Panc1 (cell line): ENCODE data around the gene MIPEP. TPM values are rescaled to one million over a fixed set of nuclear protein-coding genes. Genes with fewer than 3 reads are reported as not detected.

ENCODE experiments used
- ATAC-seq: fragments of 200-7000 bp; cut with Tn5 transposase; 2 replicates; pipeline ENCODE4 v1.9.1; 2020; ENCODE audit warnings: mild to moderate bottlenecking, moderate library complexity
- BruUV-seq: library from RNA; stranded (reverse); fragments of 400-500 nt; replicated peaks from 2 replicates; lab custom pipeline; 2021; lab: Mats Ljungman, UMichigan
- CTCF ChIA-PET: fragments of 300-600 bp; sonication (Branson Sonifier 250); formaldehyde crosslinking; loops from one replicate; lab custom pipeline; 2022; ENCODE audit warnings: antibody characterized with exemption; lab: Charles Lee
- POLR2A ChIA-PET: fragments of 300-600 bp; sonication (Branson Sonifier 250); formaldehyde crosslinking; loops from one replicate; lab custom pipeline; 2022; ENCODE audit warnings: antibody characterized with exemption; lab: Charles Lee
- DNase-seq: peaks from one replicate; pipeline ENCODE4 v3.0.0-alpha.2; 2010; ENCODE audit warnings: low read depth, low spot score
- H3K27ac ChIP-seq: 2 replicates; pipeline ENCODE4 v1.5.1; 2011; ENCODE audit warnings: mild to moderate bottlenecking, low read length, inconsistent platforms
- H3K27me3 ChIP-seq: fragments of 200-500 bp; sonication (Bioruptor generic); 2 replicates; pipeline ENCODE4 v1.6.0; 2014; ENCODE audit warnings: low read length, inconsistent platforms; ENCODE audit not compliant: control insufficient read depth, insufficient read depth
- H3K36me3 ChIP-seq: fragments of 200-500 bp; sonication (Bioruptor generic); 2 replicates; pipeline ENCODE4 v1.5.1; 2014; ENCODE audit warnings: inconsistent platforms, mild to moderate bottlenecking, low read length, moderate library complexity; ENCODE audit not compliant: control insufficient read depth, insufficient read depth
- H3K4me1 ChIP-seq: 2 replicates; pipeline ENCODE4 v1.5.1; 2011; ENCODE audit warnings: inconsistent platforms, mild to moderate bottlenecking, low read length, moderate library complexity; ENCODE audit not compliant: control insufficient read depth, insufficient read depth
- H3K4me3 ChIP-seq, 2 experiments: 2 replicates each; pipeline ENCODE4 v1.5.1; 2011 to 2012; ENCODE audit warnings: low read depth in 2 of 2, low read length in 2 of 2, mild to moderate bottlenecking in 2 of 2, inconsistent platforms in 1 of 2, moderate library complexity in 1 of 2
- H3K9me3 ChIP-seq: fragments of 200-500 bp; sonication (Bioruptor generic); 2 replicates; pipeline ENCODE4 v1.5.1; 2014; ENCODE audit warnings: low read depth, mild to moderate bottlenecking, inconsistent platforms, low read length, moderate library complexity; ENCODE audit not compliant: control insufficient read depth, insufficient read depth
- POLR2AphosphoS5 ChIP-seq: IDR thresholded peaks from 2 replicates; pipeline ENCODE4 v1.6.1; 2012; ENCODE audit warnings: mild to moderate bottlenecking, low read depth, low read length, moderate library complexity
- SIN3A ChIP-seq: IDR thresholded peaks from 2 replicates; pipeline ENCODE4 v1.6.1; 2012; ENCODE audit warnings: low read depth, mild to moderate bottlenecking, low read length, moderate library complexity, borderline replicate concordance; ENCODE audit not compliant: insufficient read depth
- TCF7L2 ChIP-seq: IDR thresholded peaks from 2 replicates; pipeline ENCODE4 v1.6.1; 2011; ENCODE audit warnings: mild to moderate bottlenecking, low read depth, low read length, inconsistent platforms
- in situ Hi-C: cut with HindIII; loops from 2 replicates; pipeline ENCODE4 v1.10.0; 2016; ENCODE audit warnings: low sequenced_read_pairs, low pct_unique_long_range_greater_than_20kb
- intact Hi-C: fragments of 100-400 bp; cut with micrococcal nuclease; formaldehyde crosslinking; loops from one replicate; pipeline ENCODE4 v1.10.0; 2022; ENCODE audit not compliant: unreplicated experiment
- total RNA-seq: library from RNA; stranded (reverse); gene quantifications from one replicate; pipeline ENCODE4 v1.2.1, GENCODE V29; 2021; ENCODE audit not compliant: unreplicated experiment
- TF ChIP-seq, protein P1 (sequence below): fragments of 450-650 bp; IDR thresholded peaks from 2 replicates; pipeline ENCODE4 v1.5.1; 2017; ENCODE audit warnings: mild to moderate bottlenecking
- TF ChIP-seq, protein P2 (sequence below), 2 experiments: IDR thresholded peaks; 2 replicates each; pipeline ENCODE4 v1.6.1; 2011 to 2012; ENCODE audit warnings: low read depth in 2 of 2, control low read depth in 1 of 2, low read length in 1 of 2, mild to moderate bottlenecking in 1 of 2, moderate library complexity in 1 of 2; ENCODE audit not compliant: insufficient read depth in 1 of 2

The MIPEP gene
- total RNA-seq, 1 experiment from 2014 or later, result 13.8 TPM

GRCh38 chr13:23695711-23696464 lies 193.3 kb downstream of the MIPEP start:
- TF ChIP-seq POLR2AphosphoS5, result no peak
- TF ChIP-seq, protein P1, sequence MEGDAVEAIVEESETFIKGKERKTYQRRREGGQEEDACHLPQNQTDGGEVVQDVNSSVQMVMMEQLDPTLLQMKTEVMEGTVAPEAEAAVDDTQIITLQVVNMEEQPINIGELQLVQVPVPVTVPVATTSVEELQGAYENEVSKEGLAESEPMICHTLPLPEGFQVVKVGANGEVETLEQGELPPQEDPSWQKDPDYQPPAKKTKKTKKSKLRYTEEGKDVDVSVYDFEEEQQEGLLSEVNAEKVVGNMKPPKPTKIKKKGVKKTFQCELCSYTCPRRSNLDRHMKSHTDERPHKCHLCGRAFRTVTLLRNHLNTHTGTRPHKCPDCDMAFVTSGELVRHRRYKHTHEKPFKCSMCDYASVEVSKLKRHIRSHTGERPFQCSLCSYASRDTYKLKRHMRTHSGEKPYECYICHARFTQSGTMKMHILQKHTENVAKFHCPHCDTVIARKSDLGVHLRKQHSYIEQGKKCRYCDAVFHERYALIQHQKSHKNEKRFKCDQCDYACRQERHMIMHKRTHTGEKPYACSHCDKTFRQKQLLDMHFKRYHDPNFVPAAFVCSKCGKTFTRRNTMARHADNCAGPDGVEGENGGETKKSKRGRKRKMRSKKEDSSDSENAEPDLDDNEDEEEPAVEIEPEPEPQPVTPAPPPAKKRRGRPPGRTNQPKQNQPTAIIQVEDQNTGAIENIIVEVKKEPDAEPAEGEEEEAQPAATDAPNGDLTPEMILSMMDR, result no peak
- TF ChIP-seq, protein P2, sequence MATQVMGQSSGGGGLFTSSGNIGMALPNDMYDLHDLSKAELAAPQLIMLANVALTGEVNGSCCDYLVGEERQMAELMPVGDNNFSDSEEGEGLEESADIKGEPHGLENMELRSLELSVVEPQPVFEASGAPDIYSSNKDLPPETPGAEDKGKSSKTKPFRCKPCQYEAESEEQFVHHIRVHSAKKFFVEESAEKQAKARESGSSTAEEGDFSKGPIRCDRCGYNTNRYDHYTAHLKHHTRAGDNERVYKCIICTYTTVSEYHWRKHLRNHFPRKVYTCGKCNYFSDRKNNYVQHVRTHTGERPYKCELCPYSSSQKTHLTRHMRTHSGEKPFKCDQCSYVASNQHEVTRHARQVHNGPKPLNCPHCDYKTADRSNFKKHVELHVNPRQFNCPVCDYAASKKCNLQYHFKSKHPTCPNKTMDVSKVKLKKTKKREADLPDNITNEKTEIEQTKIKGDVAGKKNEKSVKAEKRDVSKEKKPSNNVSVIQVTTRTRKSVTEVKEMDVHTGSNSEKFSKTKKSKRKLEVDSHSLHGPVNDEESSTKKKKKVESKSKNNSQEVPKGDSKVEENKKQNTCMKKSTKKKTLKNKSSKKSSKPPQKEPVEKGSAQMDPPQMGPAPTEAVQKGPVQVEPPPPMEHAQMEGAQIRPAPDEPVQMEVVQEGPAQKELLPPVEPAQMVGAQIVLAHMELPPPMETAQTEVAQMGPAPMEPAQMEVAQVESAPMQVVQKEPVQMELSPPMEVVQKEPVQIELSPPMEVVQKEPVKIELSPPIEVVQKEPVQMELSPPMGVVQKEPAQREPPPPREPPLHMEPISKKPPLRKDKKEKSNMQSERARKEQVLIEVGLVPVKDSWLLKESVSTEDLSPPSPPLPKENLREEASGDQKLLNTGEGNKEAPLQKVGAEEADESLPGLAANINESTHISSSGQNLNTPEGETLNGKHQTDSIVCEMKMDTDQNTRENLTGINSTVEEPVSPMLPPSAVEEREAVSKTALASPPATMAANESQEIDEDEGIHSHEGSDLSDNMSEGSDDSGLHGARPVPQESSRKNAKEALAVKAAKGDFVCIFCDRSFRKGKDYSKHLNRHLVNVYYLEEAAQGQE (IDR thresholded peaks at IDR 0.05; ENCODE audit: insufficient read depth in 1 of 2, low read depth in 2 of 2, low read length in 1 of 2), result no peak
- TF ChIP-seq SIN3A, result no peak
- TF ChIP-seq TCF7L2, result no peak
- ATAC-seq (no peak), DNase-seq (no peak)
- ChIA-PET CTCF (no interaction called here), POLR2A (no interaction called here)
- no TSS peak for BruUV-seq
- Histone ChIP-seq H3K4me1 (no peaks in the 10 kb centered on the region), H3K36me3 (no peaks in the 10 kb centered on the region), H3K9me3 (no peaks in the 10 kb centered on the region), H3K4me3 (no peak overlapping the region), H3K27me3 (no peaks in the 10 kb centered on the region), H3K27ac (no peak overlapping the region)
- intact Hi-C loops (no loop called here), in situ Hi-C loops (no loop called here)

DNA sequence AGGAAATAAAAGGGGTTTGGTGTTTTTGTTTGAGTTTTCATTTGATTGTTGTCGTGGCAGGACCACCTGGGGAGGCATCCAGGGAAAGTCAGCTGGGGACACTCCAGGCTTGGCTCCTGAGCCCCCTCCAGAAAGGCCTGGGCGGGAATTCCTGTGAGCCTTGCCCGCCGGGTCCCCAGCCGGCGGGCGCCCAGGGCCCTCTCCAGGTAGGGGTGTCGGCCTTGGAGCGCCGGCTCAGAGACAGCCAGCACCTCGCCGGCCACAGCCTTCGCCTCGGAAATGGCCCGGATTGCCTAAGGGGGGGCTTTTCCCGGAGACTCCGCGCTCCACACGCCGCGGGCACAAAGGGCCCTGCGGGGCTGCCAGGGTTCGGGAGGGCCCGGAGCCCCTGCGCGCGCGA lies 194.0 kb downstream of the MIPEP start:
- intact Hi-C loops, result no loop called here
- H3K4me1 ChIP-seq, result no peaks in the 10 kb centered on the region
- no peaks in the 10 kb centered on the region for H3K27me3 ChIP-seq
- in situ Hi-C loops, result no loop called here
- no TSS peak for BruUV-seq
- DNase-seq (no peak), ATAC-seq (no peak)
- H3K9me3 ChIP-seq, result no peaks in the 10 kb centered on the region
- no peak overlapping the region for H3K27ac ChIP-seq
- CTCF ChIA-PET, result no interaction called here
- POLR2A ChIA-PET, result no interaction called here
- H3K36me3 ChIP-seq, result no peaks in the 10 kb centered on the region
- no peak overlapping the region for H3K4me3 ChIP-seq
- TF ChIP-seq TCF7L2 (no peak), POLR2AphosphoS5 (no peak), SIN3A (no peak)
- TF ChIP-seq, protein P2 (IDR thresholded peaks at IDR 0.05; ENCODE audit: insufficient read depth in 1 of 2, low read depth in 2 of 2, low read length in 1 of 2), result no peak
- TF ChIP-seq, protein P1, result no peak
